ENCODE data around the gene TGIF2. TPM values are rescaled to one million over a fixed set of nuclear protein-coding genes. Genes with fewer than 3 reads are reported as not detected.
"Not testable (repeated sequence)": the region's sequence is repeated elsewhere in the genome, so short reads cannot be mapped to it uniquely, and the experiment has no call there.

Gene TGIF2
- total and polyA plus RNA-seq, 2 donors (not counting 1 experiment from before 2014, with no cell fraction given) = 24.0 to 45.6 TPM

- CTCF ChIA-PET = not testable (repeated sequence)
Observed at GRCh38 chr20:36564726-36565121, 8.7 kb upstream of the TGIF2 start.

GRCh38 chr20:36565520-36565919 is 7.9 kb upstream of the TGIF2 start:
- Histone ChIP-seq H3K4me2 (replicated peaks; ENCODE audit: low read depth, low read length, poor library complexity, severe bottlenecking) (no peak overlapping the region), H3K4me3 (ENCODE audit: control extremely low read depth in 1 of 5, extremely low read depth in 1 of 5, insufficient read depth in 1 of 5, low read depth in 2 of 5, low read length in 4 of 5) (no peak overlapping the region), H2AFZ (ENCODE audit: insufficient read depth, low read depth, low read length, poor library complexity, severe bottlenecking) (no peak overlapping the region), H3K9me3 (ENCODE audit: control extremely low read depth in 1 of 3, control insufficient read depth in 2 of 3, insufficient read depth in 1 of 3, low read length in 2 of 3) (peaks cover 0 to 14% (median 7%) of the 10 kb centered on the region in 3 donors), H3K27me3 (replicated peaks in 1 of 4; ENCODE audit: control extremely low read depth in 1 of 4, control insufficient read depth in 3 of 4, insufficient read depth in 4 of 4, low read length in 3 of 4) (no peaks in the 10 kb centered on the region), H3K9ac (ENCODE audit: low read length) (no peak overlapping the region), H4K20me1 (ENCODE audit: control insufficient read depth, insufficient read depth, low read length, poor library complexity, severe bottlenecking) (no peaks in the 10 kb centered on the region), H3K4me1 (ENCODE audit: control insufficient read depth in 2 of 2, insufficient read depth in 2 of 2, low read length in 2 of 2) (no peaks in the 10 kb centered on the region), H3K36me3 (replicated peaks in 1 of 2; ENCODE audit: control extremely low read depth in 1 of 2, control insufficient read depth in 1 of 2, extremely low read depth in 1 of 2, insufficient read depth in 2 of 2, low read length in 1 of 2) (peaks cover 0 to 2% of the 10 kb centered on the region in 2 experiments), H3K79me2 (ENCODE audit: control insufficient read depth, insufficient read depth, low read length) (no peaks in the 10 kb centered on the region), H3K27ac (ENCODE audit: low read length in 2 of 2) (no peak overlapping the region)
- intact Hi-C loops (cut with micrococcal nuclease) = no loop called here
- ChIA-PET POLR2A (no interaction called here), CTCF (no interaction called here)
- TF ChIP-seq CTCF (IDR thresholded peaks at IDR 0.05) (no peak), EZH2 (IDR thresholded peaks at IDR 0.05; ENCODE audit: borderline replicate concordance, insufficient read depth, low read depth, low read length, poor library complexity, severe bottlenecking) (no peak)
- H3K27me3 Mint-ChIP-seq = no peaks in the 10 kb centered on the region
- H3K4me3 Mint-ChIP-seq = no peak overlapping the region
- peaks cover 3% of the 10 kb centered on the region for H3K9me3 Mint-ChIP-seq (ENCODE audit: insufficient read depth)
- DNase-seq (no peak), ATAC-seq (ENCODE audit: low read depth) (no peak)
- H3K27ac Mint-ChIP-seq = no peak overlapping the region
- WGBS (ENCODE audit: insufficient coverage) = 92% methylated on average over 1 of the region's 3 CpGs
- no peaks in the 10 kb centered on the region for H3K4me1 Mint-ChIP-seq

More at GRCh38 chr20:36564726-36565121, 8.7 kb upstream of the TGIF2 start:
- ATAC-seq (ENCODE audit: low read depth); H3K4me3 Mint-ChIP-seq; H3K27me3 Mint-ChIP-seq; H3K9me3 Mint-ChIP-seq (ENCODE audit: insufficient read depth); POLR2A ChIA-PET; H4K20me1 ChIP-seq (ENCODE audit: control insufficient read depth, insufficient read depth, low read length, poor library complexity, severe bottlenecking); H3K27ac Mint-ChIP-seq; DNase-seq; H3K79me2 ChIP-seq (ENCODE audit: control insufficient read depth, insufficient read depth, low read length); H2AFZ ChIP-seq (ENCODE audit: insufficient read depth, low read depth, low read length, poor library complexity, severe bottlenecking); H3K4me1 Mint-ChIP-seq; H3K4me2 ChIP-seq (replicated peaks; ENCODE audit: low read depth, low read length, poor library complexity, severe bottlenecking); intact Hi-C loops (cut with micrococcal nuclease); H3K36me3 ChIP-seq (replicated peaks in 1 of 2; ENCODE audit: control extremely low read depth in 1 of 2, control insufficient read depth in 1 of 2, extremely low read depth in 1 of 2, insufficient read depth in 2 of 2, low read length in 1 of 2); H3K4me3 ChIP-seq (ENCODE audit: control extremely low read depth in 1 of 5, extremely low read depth in 1 of 5, insufficient read depth in 1 of 5, low read depth in 2 of 5, low read length in 4 of 5); H3K4me1 ChIP-seq (ENCODE audit: control insufficient read depth in 2 of 2, insufficient read depth in 2 of 2, low read length in 2 of 2); H3K27me3 ChIP-seq (replicated peaks in 1 of 4; ENCODE audit: control extremely low read depth in 1 of 4, control insufficient read depth in 3 of 4, insufficient read depth in 4 of 4, low read length in 3 of 4); H3K9ac ChIP-seq (ENCODE audit: low read length); H3K27ac ChIP-seq (ENCODE audit: low read length in 2 of 2): not testable (repeated sequence)
- peaks cover 0 to 14% (median 7%) of the 10 kb centered on the region in 3 donors for H3K9me3 ChIP-seq (ENCODE audit: control extremely low read depth in 1 of 3, control insufficient read depth in 2 of 3, insufficient read depth in 1 of 3, low read length in 2 of 3)
- WGBS (ENCODE audit: insufficient coverage) = 93% methylated on average over 6 of the region's 6 CpGs

Data from B cell (primary cell).